OCI-LY7 (cell line): ENCODE results near the gene ITGA2.

Experiments
- EZH2phosphoT487 ChIP-seq: fragments of 200-600 bp; sonication (generic); IDR thresholded peaks from 2 replicates; pipeline ENCODE4 v1.6.1; 2018; ENCODE audit warnings: low read depth, borderline replicate concordance, mild to moderate bottlenecking, mixed run types, antibody characterized with exemption, low read length, moderate library complexity, mixed read lengths
- TF ChIP-seq, protein P1 (sequence below): fragments of 200-600 bp; sonication (generic); conservative IDR thresholded peaks from 2 replicates; pipeline ENCODE4 v1.5.1; 2014; ENCODE audit warnings: mild to moderate bottlenecking, antibody characterized with exemption, low read length, moderate library complexity, mixed read lengths

GRCh38 chr5:53063791-53064190 is 74.6 kb downstream of the ITGA2 start:
- TF ChIP-seq, protein P1, sequence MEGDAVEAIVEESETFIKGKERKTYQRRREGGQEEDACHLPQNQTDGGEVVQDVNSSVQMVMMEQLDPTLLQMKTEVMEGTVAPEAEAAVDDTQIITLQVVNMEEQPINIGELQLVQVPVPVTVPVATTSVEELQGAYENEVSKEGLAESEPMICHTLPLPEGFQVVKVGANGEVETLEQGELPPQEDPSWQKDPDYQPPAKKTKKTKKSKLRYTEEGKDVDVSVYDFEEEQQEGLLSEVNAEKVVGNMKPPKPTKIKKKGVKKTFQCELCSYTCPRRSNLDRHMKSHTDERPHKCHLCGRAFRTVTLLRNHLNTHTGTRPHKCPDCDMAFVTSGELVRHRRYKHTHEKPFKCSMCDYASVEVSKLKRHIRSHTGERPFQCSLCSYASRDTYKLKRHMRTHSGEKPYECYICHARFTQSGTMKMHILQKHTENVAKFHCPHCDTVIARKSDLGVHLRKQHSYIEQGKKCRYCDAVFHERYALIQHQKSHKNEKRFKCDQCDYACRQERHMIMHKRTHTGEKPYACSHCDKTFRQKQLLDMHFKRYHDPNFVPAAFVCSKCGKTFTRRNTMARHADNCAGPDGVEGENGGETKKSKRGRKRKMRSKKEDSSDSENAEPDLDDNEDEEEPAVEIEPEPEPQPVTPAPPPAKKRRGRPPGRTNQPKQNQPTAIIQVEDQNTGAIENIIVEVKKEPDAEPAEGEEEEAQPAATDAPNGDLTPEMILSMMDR: no peak
- no peak for TF ChIP-seq EZH2phosphoT487
